Nephron progenitor cell (in vitro differentiated cells): ENCODE measurements around the gene CHRND.

Experiments used
- DNase-seq: peaks from one replicate; pipeline ENCODE4 v3.0.0; 2021
- H3K27ac Mint-ChIP-seq: 2 replicates; pipeline ENCODE4 v1.8.0; 2021; ENCODE audit warnings: mild to moderate bottlenecking, moderate library complexity, mixed read lengths
- H3K27me3 Mint-ChIP-seq: 2 replicates; pipeline ENCODE4 v1.8.0; 2021; ENCODE audit warnings: mild to moderate bottlenecking, low read depth, mixed read lengths; ENCODE audit not compliant: poor library complexity
- H3K36me3 Mint-ChIP-seq: 2 replicates; pipeline ENCODE4 v1.8.0; 2021; ENCODE audit warnings: low read depth, mixed read lengths
- H3K4me1 Mint-ChIP-seq: 2 replicates; pipeline ENCODE4 v1.8.0; 2021; ENCODE audit warnings: mixed read lengths
- H3K4me3 Mint-ChIP-seq: 2 replicates; pipeline ENCODE4 v1.8.0; 2021; ENCODE audit warnings: mild to moderate bottlenecking, moderate library complexity, mixed read lengths
- H3K9me3 Mint-ChIP-seq: 2 replicates; pipeline ENCODE4 v1.8.0; 2021; ENCODE audit warnings: mild to moderate bottlenecking, moderate library complexity, mixed read lengths
- CTCF ChIP-seq: fragments of 200-600 bp; sonication (generic); IDR thresholded peaks from 2 replicates; pipeline ENCODE4 v1.5.0; 2021; ENCODE audit warnings: antibody characterized with exemption

The CHRND gene

GRCh38 chr2:232521959-232522622 is 3.9 kb upstream of the CHRND start:
- Mint-ChIP-seq H3K27ac (no peak overlapping the region), H3K27me3 (peaks cover 59% of the 10 kb centered on the region), H3K4me3 (no peak overlapping the region), H3K36me3 (no peaks in the 10 kb centered on the region), H3K4me1 (peaks cover 42% of the 10 kb centered on the region), H3K9me3 (no peaks in the 10 kb centered on the region)
- peak; percentile 87 for DNase-seq
- peak; percentile 89 for TF ChIP-seq CTCF

- no peak for DNase-seq
- Mint-ChIP-seq H3K4me3 (peak overlapping the region; percentile 44), H3K9me3 (no peaks in the 10 kb centered on the region), H3K27ac (no peak overlapping the region), H3K4me1 (peaks cover 39% of the 10 kb centered on the region), H3K27me3 (peaks cover 54% of the 10 kb centered on the region), H3K36me3 (no peaks in the 10 kb centered on the region)
- no peak for TF ChIP-seq CTCF
Measured at GRCh38 chr2:232522623-232523401, 3.1 kb upstream of the CHRND start.

- Mint-ChIP-seq H3K27ac (no peak overlapping the region), H3K27me3 (peaks cover 51% of the 10 kb centered on the region), H3K4me1 (peaks cover 39% of the 10 kb centered on the region), H3K36me3 (no peaks in the 10 kb centered on the region), H3K4me3 (peak overlapping the region; percentile 44), H3K9me3 (no peaks in the 10 kb centered on the region)
- no peak for TF ChIP-seq CTCF
- DNase-seq = no peak
Measured at GRCh38 chr2:232523402-232523681, 2.6 kb upstream of the CHRND start.

GRCh38 chr2:232523682-232524597 is 2.0 kb upstream of the CHRND start:
- peak; percentile 32 for TF ChIP-seq CTCF
- H3K36me3 Mint-ChIP-seq = no peaks in the 10 kb centered on the region
- H3K27me3 Mint-ChIP-seq = peaks cover 50% of the 10 kb centered on the region
- peak overlapping the region; percentile 52 for H3K4me3 Mint-ChIP-seq
- H3K27ac Mint-ChIP-seq = no peak overlapping the region
- DNase-seq = peak; percentile 78
- peaks cover 41% of the 10 kb centered on the region for H3K4me1 Mint-ChIP-seq
- no peaks in the 10 kb centered on the region for H3K9me3 Mint-ChIP-seq

- Mint-ChIP-seq H3K36me3 (no peaks in the 10 kb centered on the region), H3K4me1 (peaks cover 36% of the 10 kb centered on the region), H3K27me3 (peaks cover 43% of the 10 kb centered on the region), H3K9me3 (no peaks in the 10 kb centered on the region), H3K4me3 (peak overlapping the region; percentile 52), H3K27ac (no peak overlapping the region)
- TF ChIP-seq CTCF = no peak
- no peak for DNase-seq
Measured at GRCh38 chr2:232524771-232525170, 1.2 kb upstream of the CHRND start.
